Retinal pigment epithelial cell (primary cell): ENCODE results near the gene RAB10.

Source experiments
- DNase-seq: peaks from one replicate; pipeline ENCODE4 v3.0.0-alpha.2; 2010; ENCODE audit warnings: low read depth
- H3K4me3 ChIP-seq: 2 replicates; pipeline ENCODE4 v1.5.1; 2011; ENCODE audit warnings: mild to moderate bottlenecking, low read length, control low read depth, moderate library complexity
- CTCF ChIP-seq: conservative IDR thresholded peaks from 2 replicates; pipeline ENCODE4 v1.5.1; 2011; ENCODE audit warnings: low read depth, low read length, control low read depth, inconsistent platforms

The RAB10 gene

GRCh38 chr2:26048791-26049190 is 14.9 kb downstream of the RAB10 start:
- no peak for DNase-seq
- no peak for TF ChIP-seq CTCF
- no peak overlapping the region for H3K4me3 ChIP-seq

GRCh38 chr2:26049641-26050040 is 15.8 kb downstream of the RAB10 start:
- no peak overlapping the region for H3K4me3 ChIP-seq
- TF ChIP-seq CTCF = no peak
- DNase-seq = no peak

GRCh38 chr2:26052740-26053139 is 18.9 kb downstream of the RAB10 start:
- DNase-seq = no peak
- TF ChIP-seq CTCF = no peak
- no peak overlapping the region for H3K4me3 ChIP-seq

- TF ChIP-seq CTCF = no peak
- H3K4me3 ChIP-seq = no peak overlapping the region
- DNase-seq = no peak
These were observed 20.9 kb downstream of the RAB10 start for GRCh38 chr2:26054598-26055348.

- no peak for TF ChIP-seq CTCF
- no peak overlapping the region for H3K4me3 ChIP-seq
- no peak for DNase-seq
These were observed 24.5 kb downstream of the RAB10 start for GRCh38 chr2:26058390-26058789.

GRCh38 chr2:26059542-26059941 is 25.7 kb downstream of the RAB10 start:
- TF ChIP-seq CTCF = no peak
- no peak for DNase-seq
- no peak overlapping the region for H3K4me3 ChIP-seq

GRCh38 chr2:26061539-26061938 is 27.7 kb downstream of the RAB10 start:
- DNase-seq = no peak
- TF ChIP-seq CTCF = no peak
- no peak overlapping the region for H3K4me3 ChIP-seq
